ENCODE data around the gene PLEKHJ1. TPM values are rescaled to one million over a fixed set of nuclear protein-coding genes. Genes with fewer than 3 reads are reported as not detected.
"Not testable (repeated sequence)": the region's sequence is repeated elsewhere in the genome, so short reads cannot be mapped to it uniquely, and the experiment has no call there.

The PLEKHJ1 gene
- polyA plus RNA-seq, 3 donors, result 54.3 to 65.0 (median 58.7) TPM

- DNase-seq (ENCODE audit: low read depth in 3 of 3, low spot score in 2 of 3), result no peak
Observed at GRCh38 chr19:2207991-2208860, 27.9 kb downstream of the PLEKHJ1 start.

- no peak for DNase-seq (ENCODE audit: low read depth in 3 of 3, low spot score in 2 of 3)
Observed at GRCh38 chr19:2207008-2207407, 29.1 kb downstream of the PLEKHJ1 start.

- DNase-seq (ENCODE audit: low read depth in 3 of 3, low spot score in 2 of 3), result no peak
Observed at GRCh38 chr19:2202366-2202765, 33.8 kb downstream of the PLEKHJ1 start.

GRCh38 chr19:2201473-2202148 is 34.5 kb downstream of the PLEKHJ1 start:
- no peak for DNase-seq (ENCODE audit: low read depth in 3 of 3, low spot score in 2 of 3)

- not testable (repeated sequence) for DNase-seq (ENCODE audit: low read depth in 3 of 3, low spot score in 2 of 3)
Observed at GRCh38 chr19:2200624-2201294, 35.4 kb downstream of the PLEKHJ1 start.

- no peak for DNase-seq (ENCODE audit: low read depth in 3 of 3, low spot score in 2 of 3)
Observed at GRCh38 chr19:2199861-2200623, 36.1 kb downstream of the PLEKHJ1 start.

GRCh38 chr19:2199215-2199614 is 36.9 kb downstream of the PLEKHJ1 start:
- no peak for DNase-seq (ENCODE audit: low read depth in 3 of 3, low spot score in 2 of 3)

- DNase-seq (ENCODE audit: low read depth in 3 of 3, low spot score in 2 of 3), result no peak
Observed at GRCh38 chr19:2198317-2198716, 37.8 kb downstream of the PLEKHJ1 start.

- DNase-seq (ENCODE audit: low read depth in 3 of 3, low spot score in 2 of 3), result no peak
Observed at GRCh38 chr19:2197270-2197669, 38.9 kb downstream of the PLEKHJ1 start.

- no peak for DNase-seq (ENCODE audit: low read depth in 3 of 3, low spot score in 2 of 3)
Observed at GRCh38 chr19:2195914-2196313, 40.2 kb downstream of the PLEKHJ1 start.

- DNase-seq (ENCODE audit: low read depth in 3 of 3, low spot score in 2 of 3), result no peak
Observed at GRCh38 chr19:2195361-2195760, 40.8 kb downstream of the PLEKHJ1 start.

GRCh38 chr19:2194513-2195078 is 41.5 kb downstream of the PLEKHJ1 start:
- DNase-seq (ENCODE audit: low read depth in 3 of 3, low spot score in 2 of 3), result no peak

GRCh38 chr19:2193807-2194206 is 42.3 kb downstream of the PLEKHJ1 start:
- DNase-seq (ENCODE audit: low read depth in 3 of 3, low spot score in 2 of 3), result no peak

- no peak for DNase-seq (ENCODE audit: low read depth in 3 of 3, low spot score in 2 of 3)
Observed at GRCh38 chr19:2192862-2193261, 43.3 kb downstream of the PLEKHJ1 start.

- no peak for DNase-seq (ENCODE audit: low read depth in 3 of 3, low spot score in 2 of 3)
Observed at GRCh38 chr19:2191456-2192310, 44.4 kb downstream of the PLEKHJ1 start.

- no peak for DNase-seq (ENCODE audit: low read depth in 3 of 3, low spot score in 2 of 3)
Observed at GRCh38 chr19:2190848-2191455, 45.2 kb downstream of the PLEKHJ1 start.

- DNase-seq (ENCODE audit: low read depth in 3 of 3, low spot score in 2 of 3), result no peak
Observed at GRCh38 chr19:2189880-2190279, 46.2 kb downstream of the PLEKHJ1 start.

GRCh38 chr19:2188708-2189385 is 47.3 kb downstream of the PLEKHJ1 start:
- DNase-seq (ENCODE audit: low read depth in 3 of 3, low spot score in 2 of 3), result no peak

All from right renal cortex interstitium (tissue), 3 donors.